Sigmoid colon (tissue), 7 donors: ENCODE measurements around the gene ZCCHC14. TPM values are rescaled to one million over a fixed set of nuclear protein-coding genes. Genes with fewer than 3 reads are reported as not detected.
"Not testable (repeated sequence)": the region's sequence is repeated elsewhere in the genome, so short reads cannot be mapped to it uniquely, and the experiment has no call there.

Experiments used
- DNase-seq: peaks from one replicate; pipeline ENCODE4 v3.0.0-alpha.2; 2019
- H3K27ac ChIP-seq, 4 donors: fragments of 200-600 bp; sonication (generic); one replicate each; pipeline ENCODE4 v1.5.1; 2016 to 2019; ENCODE audit warnings: mild to moderate bottlenecking in 1 of 4
- H3K27me3 ChIP-seq, 3 donors: fragments of 200-600 bp; sonication (generic); one replicate each; pipeline ENCODE4 v1.5.1; 2019; ENCODE audit warnings: mild to moderate bottlenecking in 1 of 3
- H3K36me3 ChIP-seq, 4 donors: fragments of 200-600 bp; sonication (generic); one replicate each; pipeline ENCODE4 v1.5.1; 2016 to 2019
- H3K4me1 ChIP-seq, 4 donors: fragments of 200-600 bp; sonication (generic); one replicate each; pipeline ENCODE4 v1.5.1; 2017 to 2019
- H3K4me3 ChIP-seq, 4 donors: fragments of 200-600 bp; sonication (generic); one replicate each; pipeline ENCODE4 v1.5.1; 2017 to 2019; ENCODE audit warnings: mild to moderate bottlenecking in 2 of 4, moderate library complexity in 1 of 4
- H3K9me3 ChIP-seq, 4 donors: fragments of 200-600 bp in 3 of 4; sonication (generic) in 3 of 4; one replicate each; pipeline versions ENCODE4 v1.5.1 to v1.6.1; 2013 to 2019
- CTCF ChIP-seq, 4 experiments: fragments of 450-650 bp in 3 of 4; fragments of 200-600 bp in 1 of 4; IDR thresholded peaks; one replicate each; pipeline ENCODE4 v1.5.1; 2016 to 2019; ENCODE audit warnings: antibody characterized with exemption in 4 of 4, mild to moderate bottlenecking in 3 of 4, moderate library complexity in 2 of 4
- EP300 ChIP-seq, 4 donors: sonication (generic); formaldehyde crosslinking; IDR thresholded peaks; one replicate each; pipeline ENCODE4 v1.6.1; 2017; ENCODE audit warnings: antibody characterized with exemption in 4 of 4
- POLR2A ChIP-seq, 2 donors: fragments of 450-650 bp; IDR thresholded peaks; one replicate each; pipeline ENCODE4 v1.6.1; 2016; ENCODE audit warnings: antibody characterized with exemption in 2 of 2, mild to moderate bottlenecking in 2 of 2, moderate library complexity in 2 of 2
- POLR2AphosphoS5 ChIP-seq, 4 donors: sonication (generic); formaldehyde crosslinking; IDR thresholded peaks; one replicate each; pipeline ENCODE4 v1.6.1; 2017; ENCODE audit warnings: antibody characterized with exemption in 4 of 4
- WGBS, 2 donors: extraction: QIAGEN DNeasy Blood & Tissue Kit; methylation state at CpG; one replicate each; pipeline ENCODE4 v1.1.7; 2013; 5-methylcytosine and 5-hydroxymethylcytosine counted together
- intact Hi-C: fragments of 100-400 bp; cut with DNase I; formaldehyde crosslinking; loops from one replicate; pipeline ENCODE4 v1.15.1; 2023
- polyA plus RNA-seq, 3 donors: library from polyadenylated mRNA; stranded (reverse); fragments of 200-250 nt; gene quantifications; one replicate each; pipeline ENCODE4 v1.2.3, GENCODE V29; 2013
- total RNA-seq, 4 donors: library from RNA; depleted of rRNA; stranded (reverse); fragments of >200 nt; gene quantifications; one replicate each; pipeline ENCODE4 v1.1.0, GENCODE V29; 2016
- donor health status: healthy with polysubstance abuse.
- donor health status: Bipolar disorder and iron deficiency.
- donor health status: healthy.

The ZCCHC14 gene
- total and polyA plus RNA-seq, 7 donors, result 6.0 to 23.8 (median 11.8) TPM

GRCh38 chr16:87499189-87499486 is 6.3 kb upstream of the ZCCHC14 start:
- 40 to 62% methylated on average over 2 of the region's 2 CpGs for WGBS, 2 donors
- no peaks in the 10 kb centered on the region for H3K4me1 ChIP-seq
- intact Hi-C loops, result no loop called here

GRCh38 chr16:87498324-87499188 is 5.7 kb upstream of the ZCCHC14 start:
- no peaks in the 10 kb centered on the region for H3K27me3 ChIP-seq
- no peaks in the 10 kb centered on the region for H3K9me3 ChIP-seq
- WGBS, 2 donors, result 70 to 71% methylated on average over 9 of the region's 9 CpGs
- H3K36me3 ChIP-seq, result no peaks in the 10 kb centered on the region
- H3K4me1 ChIP-seq, result peaks cover 0 to 3% (median 2%) of the 10 kb centered on the region in 4 donors
- TF ChIP-seq EP300 (IDR thresholded peaks at IDR 0.05) (no peak), POLR2A (IDR thresholded peaks at IDR 0.05) (no peak)
- no peak overlapping the region for H3K4me3 ChIP-seq
- intact Hi-C loops, result no loop called here
- H3K27ac ChIP-seq, result no peak overlapping the region
- DNase-seq, result no peak

More at GRCh38 chr16:87499189-87499486, 6.3 kb upstream of the ZCCHC14 start:
- H3K36me3 ChIP-seq, result no peaks in the 10 kb centered on the region
- TF ChIP-seq POLR2AphosphoS5 (IDR thresholded peaks at IDR 0.05), result no peak
- no peak for TF ChIP-seq POLR2A (IDR thresholded peaks at IDR 0.05)
- TF ChIP-seq CTCF (IDR thresholded peaks at IDR 0.05), result no peak
- TF ChIP-seq EP300 (IDR thresholded peaks at IDR 0.05), result no peak
- no peak overlapping the region for H3K4me3 ChIP-seq
- no peak for DNase-seq
- H3K27ac ChIP-seq, result no peak overlapping the region
- H3K9me3 ChIP-seq, result no peaks in the 10 kb centered on the region
- no peaks in the 10 kb centered on the region for H3K27me3 ChIP-seq

- DNase-seq, intact Hi-C loops, H3K4me1 ChIP-seq, H3K36me3 ChIP-seq, H3K4me3 ChIP-seq, H3K9me3 ChIP-seq, H3K27ac ChIP-seq, H3K27me3 ChIP-seq: not testable (repeated sequence)
- 56 to 84% methylated on average over 12 of the region's 12 CpGs for WGBS, 2 donors
Measured at GRCh38 chr16:87497767-87498290, 5.0 kb upstream of the ZCCHC14 start.

- H3K4me3 ChIP-seq, H3K36me3 ChIP-seq, H3K4me1 ChIP-seq, H3K27ac ChIP-seq, H3K27me3 ChIP-seq, DNase-seq, H3K9me3 ChIP-seq, intact Hi-C loops: not testable (repeated sequence)
- 18 to 68% methylated on average over 18 of the region's 18 CpGs for WGBS, 2 donors
Measured at GRCh38 chr16:87497023-87497766, 4.4 kb upstream of the ZCCHC14 start.

- H3K27me3 ChIP-seq, result no peaks in the 10 kb centered on the region
- 42 to 74% methylated on average over 2 of the region's 2 CpGs for WGBS, 2 donors
- DNase-seq, result no peak
- peaks cover 2 to 10% (median 9%) of the 10 kb centered on the region in 4 donors for H3K4me1 ChIP-seq
- TF ChIP-seq POLR2A (IDR thresholded peaks at IDR 0.05), result no peak
- TF ChIP-seq POLR2AphosphoS5 (IDR thresholded peaks at IDR 0.05), result no peak
- TF ChIP-seq CTCF (IDR thresholded peaks at IDR 0.05), result no peak
- TF ChIP-seq EP300 (IDR thresholded peaks at IDR 0.05), result no peak
- H3K9me3 ChIP-seq, result no peaks in the 10 kb centered on the region
- H3K4me3 ChIP-seq, result no peak overlapping the region
- H3K36me3 ChIP-seq, result no peaks in the 10 kb centered on the region
- intact Hi-C loops, result no loop called here
- H3K27ac ChIP-seq, result no peak overlapping the region
Measured at GRCh38 chr16:87496447-87496801, 3.6 kb upstream of the ZCCHC14 start.
